Endodermal cell (in vitro differentiated cells): ENCODE results near the gene CDY2A. TPM values are rescaled to one million over a fixed set of nuclear protein-coding genes. Genes with fewer than 3 reads are reported as not detected.
"Not testable (repeated sequence)": the region's sequence is repeated elsewhere in the genome, so short reads cannot be mapped to it uniquely, and the experiment has no call there.

Experiments
- DNase-seq: peaks from one replicate; pipeline ENCODE4 v3.0.0-alpha.2; 2017
- H3K27ac ChIP-seq: 2 replicates; pipeline ENCODE4 v1.5.1; 2013; ENCODE audit warnings: mild to moderate bottlenecking, low read depth, low read length, moderate library complexity
- H3K27me3 ChIP-seq: 2 replicates; pipeline ENCODE4 v1.6.1; 2013; ENCODE audit warnings: mild to moderate bottlenecking, low read length, moderate library complexity; ENCODE audit not compliant: insufficient read depth, control insufficient read depth, poor library complexity, severe bottlenecking
- H3K36me3 ChIP-seq: 2 replicates; pipeline ENCODE4 v1.7.0; 2013; ENCODE audit warnings: mild to moderate bottlenecking, low read length, moderate library complexity; ENCODE audit not compliant: control insufficient read depth, insufficient read depth
- H3K4me1 ChIP-seq: one replicate; pipeline ENCODE4 v1.7.0; 2013; ENCODE audit warnings: low read length; ENCODE audit not compliant: control insufficient read depth, insufficient read depth
- H3K4me3 ChIP-seq: 2 replicates; pipeline ENCODE4 v1.5.1; 2013; ENCODE audit warnings: mild to moderate bottlenecking, low read length, moderate library complexity
- H3K9ac ChIP-seq: 2 replicates; pipeline ENCODE4 v1.6.1; 2013; ENCODE audit warnings: mild to moderate bottlenecking, low read length, moderate library complexity; ENCODE audit not compliant: poor library complexity, severe bottlenecking; ENCODE audit errors: extremely low read depth
- H3K9me3 ChIP-seq: 2 replicates; pipeline ENCODE4 v1.6.1; 2013; ENCODE audit warnings: mild to moderate bottlenecking, low read length, moderate library complexity; ENCODE audit not compliant: control insufficient read depth
- H3K27ac Mint-ChIP-seq: 2 replicates; pipeline ENCODE4 v1.8.0; 2020; ENCODE audit warnings: mixed read lengths
- H3K27me3 Mint-ChIP-seq: 2 replicates; pipeline ENCODE4 v1.8.0; 2021; ENCODE audit warnings: mild to moderate bottlenecking, mixed read lengths; ENCODE audit not compliant: insufficient read depth
- H3K36me3 Mint-ChIP-seq: 2 replicates; pipeline ENCODE4 v1.8.0; 2020; ENCODE audit warnings: low read depth, mixed read lengths
- H3K4me1 Mint-ChIP-seq: 2 replicates; pipeline ENCODE4 v1.8.0; 2020; ENCODE audit warnings: mixed read lengths
- H3K4me3 Mint-ChIP-seq: 2 replicates; pipeline ENCODE4 v1.8.0; 2020; ENCODE audit warnings: mild to moderate bottlenecking, moderate library complexity, mixed read lengths
- H3K9me3 Mint-ChIP-seq: 2 replicates; pipeline ENCODE4 v1.8.0; 2020; ENCODE audit warnings: mild to moderate bottlenecking, mixed read lengths
- WGBS, 2 experiments: methylation state at CpG; one replicate each; pipeline versions ENCODE4 v1.1.5 to v1.1.7; 2013; ENCODE audit warnings: missing lambda C conversion rate in 2 of 2, mixed read lengths in 1 of 2; ENCODE audit not compliant: insufficient coverage in 1 of 2, insufficient read length in 1 of 2; 5-methylcytosine and 5-hydroxymethylcytosine counted together
- total RNA-seq, 2 donors: library from RNA; stranded (reverse); fragmentation: NEBNext Ultra II Directional in 1 of 2; extraction: Animal tissue kit (Norgen Biotek cat#: 25700) in 1 of 2; gene quantifications; 2 replicates in 1 of 2; 3 replicates in 1 of 2; pipeline ENCODE4 v1.2.1, GENCODE V29; 2021

The CDY2A gene
- total RNA-seq, 2 donors from 2014 or later, result not detected

- H3K36me3 Mint-ChIP-seq, H3K36me3 ChIP-seq, H3K27ac ChIP-seq, DNase-seq, H3K27ac Mint-ChIP-seq, H3K9me3 Mint-ChIP-seq, H3K4me1 Mint-ChIP-seq, H3K9me3 ChIP-seq, H3K4me3 ChIP-seq, H3K27me3 ChIP-seq, H3K4me1 ChIP-seq, H3K9ac ChIP-seq, H3K27me3 Mint-ChIP-seq, H3K4me3 Mint-ChIP-seq: not testable (repeated sequence)
- WGBS, 2 experiments, result no CpG with 5 or more reads among the region's 3 CpGs
These were observed 9.3 kb downstream of the CDY2A start for GRCh38 chrY:18034864-18035263.

GRCh38 chrY:18044990-18045389 lies 19.4 kb downstream of the CDY2A start:
- not testable (repeated sequence) for H3K4me1 Mint-ChIP-seq, H3K9me3 Mint-ChIP-seq, H3K9me3 ChIP-seq, H3K27me3 ChIP-seq, H3K9ac ChIP-seq, H3K4me3 ChIP-seq, H3K27ac ChIP-seq, DNase-seq, H3K36me3 ChIP-seq, H3K27ac Mint-ChIP-seq, H3K36me3 Mint-ChIP-seq, H3K4me3 Mint-ChIP-seq, H3K4me1 ChIP-seq, H3K27me3 Mint-ChIP-seq
- no CpG with 5 or more reads among the region's 3 CpGs for WGBS, 2 experiments

- not testable (repeated sequence) for H3K9me3 ChIP-seq, H3K9me3 Mint-ChIP-seq, H3K4me3 Mint-ChIP-seq, H3K4me3 ChIP-seq, H3K27me3 ChIP-seq, DNase-seq, H3K27me3 Mint-ChIP-seq, H3K36me3 Mint-ChIP-seq, H3K4me1 Mint-ChIP-seq, H3K36me3 ChIP-seq, H3K27ac ChIP-seq, H3K9ac ChIP-seq, H3K4me1 ChIP-seq, H3K27ac Mint-ChIP-seq
- no CpG with 5 or more reads among the region's 10 CpGs for WGBS, 2 experiments
These were observed 22.8 kb downstream of the CDY2A start for GRCh38 chrY:18048149-18049040.

- H3K27ac ChIP-seq, H3K4me1 ChIP-seq, H3K27me3 ChIP-seq, H3K27ac Mint-ChIP-seq, H3K36me3 Mint-ChIP-seq, H3K27me3 Mint-ChIP-seq, H3K4me3 ChIP-seq, H3K9me3 Mint-ChIP-seq, H3K4me1 Mint-ChIP-seq, H3K36me3 ChIP-seq, H3K9ac ChIP-seq, H3K4me3 Mint-ChIP-seq, H3K9me3 ChIP-seq, DNase-seq: not testable (repeated sequence)
- WGBS, 2 experiments, result no CpG with 5 or more reads among the region's 4 CpGs
These were observed 23.5 kb downstream of the CDY2A start for GRCh38 chrY:18049061-18049460.

GRCh38 chrY:18056473-18056872 lies 30.9 kb downstream of the CDY2A start:
- H3K4me3 ChIP-seq, H3K36me3 Mint-ChIP-seq, H3K9ac ChIP-seq, H3K27me3 Mint-ChIP-seq, H3K27ac ChIP-seq, H3K9me3 ChIP-seq, H3K36me3 ChIP-seq, H3K4me1 Mint-ChIP-seq, H3K9me3 Mint-ChIP-seq, H3K4me1 ChIP-seq, H3K27me3 ChIP-seq, H3K27ac Mint-ChIP-seq, DNase-seq, H3K4me3 Mint-ChIP-seq: not testable (repeated sequence)
- no CpG with 5 or more reads among the region's 3 CpGs for WGBS, 2 experiments

- H3K27ac ChIP-seq, H3K27me3 ChIP-seq, H3K9me3 ChIP-seq, H3K36me3 ChIP-seq, H3K4me3 ChIP-seq, H3K9me3 Mint-ChIP-seq, DNase-seq, H3K9ac ChIP-seq, H3K4me1 Mint-ChIP-seq, H3K36me3 Mint-ChIP-seq, H3K4me3 Mint-ChIP-seq, H3K27me3 Mint-ChIP-seq, H3K27ac Mint-ChIP-seq, H3K4me1 ChIP-seq: not testable (repeated sequence)
- WGBS, 2 experiments, result no CpG with 5 or more reads among the region's 12 CpGs
These were observed 47.9 kb downstream of the CDY2A start for GRCh38 chrY:18073464-18073863.
